Trophoblast cell (in vitro differentiated cells and primary cell): ENCODE measurements around the gene TGFBR3L.
A peak's percentile ranks its signal among the peaks of the same experiment; 100 is the strongest.

ENCODE experiments used
- DNase-seq, 2 donors: peaks; one replicate each; pipeline ENCODE4 v3.0.0-alpha.2; 2016
- H2AFZ ChIP-seq: 2 replicates; pipeline ENCODE4 v1.6.1; 2013; ENCODE audit warnings: low read length, moderate library complexity, mild to moderate bottlenecking; ENCODE audit not compliant: insufficient read depth, poor library complexity
- H2AK5ac ChIP-seq: 2 replicates; pipeline ENCODE4 v1.6.1; 2013; ENCODE audit warnings: mild to moderate bottlenecking, low read length
- H2BK120ac ChIP-seq: 2 replicates; pipeline ENCODE4 v1.6.1; 2013; ENCODE audit warnings: low read length, mild to moderate bottlenecking, moderate library complexity; ENCODE audit not compliant: insufficient read depth, poor library complexity
- H2BK12ac ChIP-seq: 2 replicates; pipeline ENCODE4 v1.6.1; 2013; ENCODE audit warnings: mild to moderate bottlenecking, low read length, moderate library complexity
- H2BK5ac ChIP-seq: 2 replicates; pipeline ENCODE4 v1.6.1; 2013; ENCODE audit warnings: low read length, low read depth, moderate library complexity, mild to moderate bottlenecking; ENCODE audit not compliant: poor library complexity
- H3K14ac ChIP-seq: 2 replicates; pipeline ENCODE4 v1.6.1; 2013; ENCODE audit warnings: mild to moderate bottlenecking, low read length
- H3K18ac ChIP-seq: 2 replicates; pipeline ENCODE4 v1.6.1; 2013; ENCODE audit warnings: mild to moderate bottlenecking, low read length
- H3K23ac ChIP-seq: 2 replicates; pipeline ENCODE4 v1.6.1; 2013; ENCODE audit warnings: low read length
- H3K27ac ChIP-seq: 2 replicates; pipeline ENCODE4 v1.5.1; 2013; ENCODE audit warnings: low read depth, mild to moderate bottlenecking, inconsistent platforms, low read length, moderate library complexity
- H3K27me3 ChIP-seq: 2 replicates; pipeline ENCODE4 v1.6.1; 2013; ENCODE audit warnings: inconsistent platforms, mild to moderate bottlenecking, low read length, moderate library complexity; ENCODE audit not compliant: insufficient read depth
- H3K36me3 ChIP-seq, 2 experiments: 1 replicate in 1 of 2; 2 replicates in 1 of 2; pipeline ENCODE4 v1.6.1; 2013; ENCODE audit warnings: low read length in 2 of 2, mild to moderate bottlenecking in 2 of 2, moderate library complexity in 1 of 2; ENCODE audit not compliant: insufficient read depth in 2 of 2, control insufficient read depth in 1 of 2
- H3K4ac ChIP-seq: 2 replicates; pipeline ENCODE4 v1.6.1; 2013; ENCODE audit warnings: low read depth, mild to moderate bottlenecking, low read length, moderate library complexity
- H3K4me1 ChIP-seq, 2 experiments: 1 replicate in 1 of 2; 2 replicates in 1 of 2; pipeline ENCODE4 v1.6.1; 2013; ENCODE audit warnings: low read length in 2 of 2, mild to moderate bottlenecking in 2 of 2, moderate library complexity in 1 of 2; ENCODE audit not compliant: insufficient read depth in 2 of 2, control insufficient read depth in 1 of 2
- H3K4me2 ChIP-seq: 2 replicates; pipeline ENCODE4 v1.6.1; 2013; ENCODE audit warnings: inconsistent platforms, mild to moderate bottlenecking, low read length, moderate library complexity
- H3K4me3 ChIP-seq: 2 replicates; pipeline ENCODE4 v1.5.1; 2013; ENCODE audit warnings: mild to moderate bottlenecking, low read depth, low read length, inconsistent platforms
- H3K79me1 ChIP-seq: one replicate; pipeline ENCODE4 v1.6.1; 2013; ENCODE audit warnings: low read length
- H3K79me2 ChIP-seq: 2 replicates; pipeline ENCODE4 v1.6.1; 2013; ENCODE audit warnings: low read length, mild to moderate bottlenecking; ENCODE audit not compliant: control insufficient read depth, insufficient read depth, poor library complexity
- H3K9ac ChIP-seq: 2 replicates; pipeline ENCODE4 v1.6.1; 2013; ENCODE audit warnings: mild to moderate bottlenecking, low read length
- H3K9me3 ChIP-seq: 2 replicates; pipeline ENCODE4 v1.6.1; 2013; ENCODE audit warnings: low read depth, mild to moderate bottlenecking, control low read depth, inconsistent platforms, low read length; ENCODE audit not compliant: insufficient read depth
- H4K12ac ChIP-seq: 2 replicates; pipeline ENCODE4 v1.6.1; 2013; ENCODE audit warnings: low read depth, mild to moderate bottlenecking, low read length, moderate library complexity
- H4K8ac ChIP-seq: 2 replicates; pipeline ENCODE4 v1.6.1; 2013; ENCODE audit warnings: low read depth, mild to moderate bottlenecking, low read length, moderate library complexity
- H4K91ac ChIP-seq: one replicate; pipeline ENCODE4 v1.6.1; 2013; ENCODE audit warnings: low read depth, mild to moderate bottlenecking, low read length, moderate library complexity
- WGBS: extraction: QIAGEN DNeasy Blood & Tissue Kit; methylation state at CpG from one replicate; pipeline ENCODE4 v1.1.7; 2013; ENCODE audit warnings: missing lambda C conversion rate; ENCODE audit not compliant: insufficient read length, insufficient coverage; ENCODE audit errors: extremely low coverage; 5-methylcytosine and 5-hydroxymethylcytosine counted together

TGFBR3L gene

DNA sequence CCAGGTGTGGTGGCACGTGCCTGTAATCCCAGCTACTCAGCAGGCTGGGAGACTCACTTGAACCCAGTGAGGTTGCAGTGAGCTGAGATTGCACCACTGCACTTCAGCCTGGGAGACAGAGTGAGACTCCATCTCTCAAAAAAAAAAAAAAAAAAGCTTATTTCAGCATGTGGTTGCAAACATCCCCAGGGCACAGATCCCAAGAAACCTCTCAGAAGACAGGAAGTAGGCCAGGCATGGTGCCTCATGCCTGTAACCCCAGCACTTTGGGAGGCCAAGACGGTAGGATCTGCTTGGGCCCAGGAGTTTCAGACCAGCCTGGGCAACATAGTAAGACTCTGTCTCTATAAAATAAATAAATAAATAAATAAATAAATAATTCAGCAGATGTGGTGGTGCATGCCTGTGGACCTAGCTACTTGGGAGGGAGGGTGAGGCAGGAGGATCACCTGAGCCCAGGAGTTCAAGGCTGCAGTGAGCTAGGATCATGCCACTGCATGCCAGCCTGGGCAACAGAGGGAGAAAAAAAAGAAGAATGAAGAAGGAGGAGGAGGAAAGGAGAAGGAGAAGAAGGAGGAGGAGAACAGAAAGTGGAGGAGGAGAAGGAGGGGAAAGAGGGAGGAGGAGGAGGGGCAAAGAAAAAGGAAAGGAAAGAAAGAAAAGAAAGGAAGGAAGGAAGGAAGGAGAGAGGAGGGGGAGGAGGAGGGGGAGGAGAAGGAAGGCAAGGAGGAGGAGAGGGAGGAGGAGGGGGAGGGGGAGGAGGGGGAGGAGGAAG, 30.6 kb upstream of the TGFBR3L start:
- Histone ChIP-seq H3K4ac (no peak overlapping the region), H2BK120ac (no peak overlapping the region), H3K36me3 (no peaks in the 10 kb centered on the region), H2AFZ (no peak overlapping the region), H4K8ac (no peak overlapping the region), H2BK12ac (no peak overlapping the region), H3K18ac (no peak overlapping the region), H3K27me3 (no peaks in the 10 kb centered on the region), H3K4me1 (peaks cover 0 to 7% of the 10 kb centered on the region in 2 experiments), H2AK5ac (no peak overlapping the region), H3K23ac (no peak overlapping the region), H3K14ac (no peak overlapping the region), H4K12ac (no peak overlapping the region), H3K79me2 (no peaks in the 10 kb centered on the region), H3K79me1 (no peaks in the 10 kb centered on the region), H3K9ac (no peak overlapping the region), H3K4me2 (no peak overlapping the region), H3K4me3 (no peak overlapping the region), H2BK5ac (no peak overlapping the region), H3K27ac (no peak overlapping the region), H4K91ac (no peak overlapping the region), H3K9me3 (no peaks in the 10 kb centered on the region)
- no peak for DNase-seq
- no CpG with 5 or more reads among the region's 2 CpGs for WGBS

DNA sequence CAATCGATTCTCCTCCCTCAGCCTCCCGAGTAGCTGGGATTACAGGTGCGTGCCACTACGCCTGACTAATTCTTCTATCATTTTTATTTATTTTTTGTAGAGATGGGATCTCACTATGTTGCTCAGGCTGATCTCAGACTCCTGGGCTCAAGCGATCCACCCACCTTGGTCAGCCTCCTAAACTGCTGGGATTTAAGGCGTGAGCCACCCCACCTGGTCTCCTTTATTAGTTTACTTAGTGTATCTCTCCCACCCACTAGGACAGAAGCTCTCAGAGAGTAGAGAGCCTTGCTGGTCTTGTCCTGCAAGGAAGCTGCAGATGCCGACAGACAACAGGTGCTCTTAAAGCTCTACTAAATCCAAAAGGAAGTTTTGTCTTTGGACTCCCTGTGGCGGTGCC, 28.8 kb upstream of the TGFBR3L start:
- Histone ChIP-seq H4K8ac (no peak overlapping the region), H3K79me2 (no peaks in the 10 kb centered on the region), H3K4me3 (no peak overlapping the region), H2AK5ac (no peak overlapping the region), H3K27me3 (no peaks in the 10 kb centered on the region), H2BK5ac (no peak overlapping the region), H2BK12ac (no peak overlapping the region), H3K79me1 (no peaks in the 10 kb centered on the region), H3K14ac (no peak overlapping the region), H3K4ac (no peak overlapping the region), H3K27ac (no peak overlapping the region), H3K36me3 (no peaks in the 10 kb centered on the region), H4K91ac (no peak overlapping the region), H2BK120ac (no peak overlapping the region), H4K12ac (no peak overlapping the region), H3K4me1 (peaks cover 0 to 8% of the 10 kb centered on the region in 2 experiments), H3K9ac (no peak overlapping the region), H3K9me3 (no peaks in the 10 kb centered on the region), H2AFZ (no peak overlapping the region), H3K18ac (no peak overlapping the region), H3K4me2 (no peak overlapping the region), H3K23ac (no peak overlapping the region)
- no peak for DNase-seq
- WGBS = no CpG with 5 or more reads among the region's 8 CpGs

DNA sequence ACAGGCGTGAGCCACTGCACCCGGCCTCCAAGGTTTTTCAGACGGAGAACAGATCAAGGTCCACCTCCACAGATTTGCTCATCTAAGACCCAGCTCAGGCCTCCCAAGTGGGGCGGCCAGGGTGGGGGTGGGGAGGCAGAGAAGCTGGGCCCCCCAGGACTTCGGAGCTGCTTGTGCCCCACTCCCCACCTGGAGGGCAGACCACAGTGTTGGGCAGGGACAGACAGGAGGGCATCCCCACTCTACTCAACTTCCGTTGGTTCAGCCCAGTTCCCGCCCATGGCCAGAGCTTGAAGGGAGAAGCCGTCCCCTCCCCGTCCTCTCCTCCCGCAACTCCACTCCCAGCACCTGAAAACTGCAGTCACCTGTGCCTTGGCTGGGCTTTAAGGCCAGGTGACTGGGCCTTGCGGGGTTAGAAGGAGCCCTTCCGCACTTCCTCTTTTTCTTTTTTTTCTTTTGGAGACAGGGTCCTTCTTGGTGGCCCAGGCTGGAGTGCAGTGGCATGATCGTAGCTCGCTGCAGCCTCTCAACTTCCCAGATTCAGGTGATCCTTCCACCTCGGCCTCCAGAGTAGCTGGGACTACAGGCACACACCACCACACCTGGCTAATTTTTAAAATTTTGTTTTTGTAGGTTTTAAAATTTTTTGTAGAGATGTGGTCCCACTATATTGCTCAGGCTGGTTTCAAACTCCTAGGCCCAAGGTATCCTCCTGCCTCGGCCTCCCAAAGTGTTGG, 27.1 kb upstream of the TGFBR3L start:
- peaks cover 0 to 8% of the 10 kb centered on the region in 2 experiments for H3K4me1 ChIP-seq
- H4K8ac ChIP-seq = no peak overlapping the region
- H3K9me3 ChIP-seq = no peaks in the 10 kb centered on the region
- H3K23ac ChIP-seq = no peak overlapping the region
- H3K79me1 ChIP-seq = no peaks in the 10 kb centered on the region
- H3K18ac ChIP-seq = no peak overlapping the region
- H3K79me2 ChIP-seq = no peaks in the 10 kb centered on the region
- no peak for DNase-seq
- no peak overlapping the region for H3K4ac ChIP-seq
- H3K27me3 ChIP-seq = no peaks in the 10 kb centered on the region
- no peaks in the 10 kb centered on the region for H3K36me3 ChIP-seq
- no peak overlapping the region for H2BK12ac ChIP-seq
- no peak overlapping the region for H2AFZ ChIP-seq
- WGBS = no CpG with 5 or more reads among the region's 16 CpGs
- H4K12ac ChIP-seq = no peak overlapping the region
- H2BK120ac ChIP-seq = no peak overlapping the region
- H2AK5ac ChIP-seq = peak overlapping the region; percentile 59
- no peak overlapping the region for H3K9ac ChIP-seq
- no peak overlapping the region for H2BK5ac ChIP-seq
- H3K4me2 ChIP-seq = peak overlapping the region; percentile 78
- H4K91ac ChIP-seq = no peak overlapping the region
- no peak overlapping the region for H3K27ac ChIP-seq
- H3K4me3 ChIP-seq = no peak overlapping the region
- H3K14ac ChIP-seq = no peak overlapping the region

DNA sequence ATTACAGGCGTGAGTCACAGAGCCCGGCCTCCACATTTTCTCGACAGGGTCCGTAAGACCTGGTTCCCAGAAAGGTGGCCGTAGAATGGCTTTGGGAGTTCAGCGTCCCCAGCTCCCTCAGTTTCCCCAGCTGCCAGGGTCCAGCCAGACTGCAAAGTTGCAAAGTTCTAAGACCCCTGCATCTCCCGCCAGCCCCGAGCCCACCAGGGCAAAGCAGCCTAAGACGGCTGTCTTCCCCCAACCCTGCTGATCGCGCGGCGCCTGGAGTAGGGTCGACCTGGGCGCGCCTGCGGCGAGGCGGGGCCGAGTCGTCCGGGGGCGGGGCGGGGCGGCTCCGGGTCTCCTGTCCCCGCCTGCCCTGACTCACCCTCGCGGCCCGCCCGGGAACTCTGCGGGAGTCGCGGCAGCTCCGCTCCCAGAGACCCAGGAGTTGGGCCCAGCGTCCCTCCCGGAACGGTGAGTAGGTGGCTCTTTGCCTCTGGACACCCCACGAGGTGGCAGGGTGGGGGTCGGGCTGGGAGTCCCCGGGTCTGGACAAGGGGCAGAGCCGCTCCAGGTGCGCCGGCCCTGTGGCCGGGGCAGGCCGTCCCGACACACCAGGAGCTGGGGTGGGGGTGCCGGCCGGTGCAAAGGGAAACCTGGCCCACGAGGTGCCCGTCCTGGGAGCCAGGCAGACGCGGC, 26.3 kb upstream of the TGFBR3L start, which contains the start of gene LRRC8E:
LRRC8E (plus strand) TSS at position 366 of the 681 bp plus-strand sequence. CDS start 7,094 bp downstream, outside the sequence.
- H3K23ac ChIP-seq = no peak within 1 kb of the TSS
- no peak within 1 kb of the TSS for H2AFZ ChIP-seq
- H3K18ac ChIP-seq = no peak within 1 kb of the TSS
- H3K4ac ChIP-seq = no peak within 1 kb of the TSS
- H3K4me2 ChIP-seq = peak within 1 kb of the TSS; percentile 78
- no CpG with 5 or more reads among the region's 53 CpGs for WGBS
- no peak within 1 kb of the TSS for H4K12ac ChIP-seq
- peak within 1 kb of the TSS; percentile 64 for H3K9ac ChIP-seq
- peak; percentile 73 to 84 for DNase-seq
- peak within 1 kb of the TSS; percentile 15 for H4K91ac ChIP-seq
- no peak within 1 kb of the TSS for H2BK5ac ChIP-seq
- H3K27me3 ChIP-seq = no peaks in the 10 kb centered on the region
- peak within 1 kb of the TSS; percentile 7 for H2BK12ac ChIP-seq
- H3K36me3 ChIP-seq = no peaks in the 10 kb centered on the region
- H3K9me3 ChIP-seq = no peaks in the 10 kb centered on the region
- H3K27ac ChIP-seq = no peak within 1 kb of the TSS
- no peaks in the 10 kb centered on the region for H3K79me1 ChIP-seq
- H3K4me3 ChIP-seq = peak within 1 kb of the TSS; percentile 69
- H2AK5ac ChIP-seq = peak within 1 kb of the TSS; percentile 59
- no peaks in the 10 kb centered on the region for H3K79me2 ChIP-seq
- peaks cover 0 to 8% of the 10 kb centered on the region in 2 experiments for H3K4me1 ChIP-seq
- H2BK120ac ChIP-seq = no peak within 1 kb of the TSS
- peak within 1 kb of the TSS; percentile 72 for H4K8ac ChIP-seq
- no peak within 1 kb of the TSS for H3K14ac ChIP-seq
